CD4-positive, alpha-beta T cell treated with Interleukin-6 for 4 hours (primary cell): Measurements from ENCODE around the gene CLEC16A.
A peak's percentile ranks its signal among the peaks of the same experiment; 100 is the strongest.

ENCODE experiments used
- DNase-seq: peaks from one replicate; pipeline ENCODE4 v3.0.0-alpha.2; 2020; ENCODE audit warnings: mixed read lengths

The CLEC16A gene

GRCh38 chr16:11087691-11088073, 143.3 kb downstream of the CLEC16A start:
- DNase-seq: no peak

DNA sequence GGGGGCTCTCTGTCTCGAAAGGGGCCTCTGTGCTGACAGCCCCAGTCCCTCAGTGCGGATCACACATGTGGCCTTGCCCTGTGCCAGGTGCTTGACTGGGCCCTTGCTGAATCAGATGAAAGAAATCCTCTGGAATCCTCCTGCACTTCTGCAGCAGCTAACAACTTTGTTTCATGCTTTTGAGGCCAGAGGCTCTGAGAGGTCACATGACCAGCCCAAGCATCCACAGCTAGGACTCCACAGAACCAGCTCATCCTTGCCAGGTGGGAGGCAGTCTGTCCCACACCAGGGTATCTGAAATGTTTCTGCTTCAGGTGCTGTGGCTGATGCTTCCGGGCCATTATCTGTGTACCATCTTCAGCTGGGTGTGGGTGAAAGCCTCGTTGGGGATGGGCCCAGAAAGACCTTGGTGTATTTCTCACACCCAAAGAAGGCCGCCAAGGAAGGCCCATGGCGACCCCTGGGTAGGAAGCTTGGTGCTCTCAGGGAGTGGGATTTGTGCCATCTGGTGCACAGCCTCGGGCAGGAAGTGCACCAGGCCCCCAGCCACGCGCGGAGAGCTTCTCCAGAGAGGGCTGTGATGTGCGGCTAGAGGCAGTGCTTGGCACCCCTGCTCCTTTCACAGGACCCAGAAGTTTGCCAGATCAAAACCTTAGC, 143.8 kb downstream of the CLEC16A start:
- DNase-seq: peak; percentile 36

- DNase-seq: no peak
These were observed 144.5 kb downstream of the CLEC16A start for GRCh38 chr16:11088831-11089230.

DNA sequence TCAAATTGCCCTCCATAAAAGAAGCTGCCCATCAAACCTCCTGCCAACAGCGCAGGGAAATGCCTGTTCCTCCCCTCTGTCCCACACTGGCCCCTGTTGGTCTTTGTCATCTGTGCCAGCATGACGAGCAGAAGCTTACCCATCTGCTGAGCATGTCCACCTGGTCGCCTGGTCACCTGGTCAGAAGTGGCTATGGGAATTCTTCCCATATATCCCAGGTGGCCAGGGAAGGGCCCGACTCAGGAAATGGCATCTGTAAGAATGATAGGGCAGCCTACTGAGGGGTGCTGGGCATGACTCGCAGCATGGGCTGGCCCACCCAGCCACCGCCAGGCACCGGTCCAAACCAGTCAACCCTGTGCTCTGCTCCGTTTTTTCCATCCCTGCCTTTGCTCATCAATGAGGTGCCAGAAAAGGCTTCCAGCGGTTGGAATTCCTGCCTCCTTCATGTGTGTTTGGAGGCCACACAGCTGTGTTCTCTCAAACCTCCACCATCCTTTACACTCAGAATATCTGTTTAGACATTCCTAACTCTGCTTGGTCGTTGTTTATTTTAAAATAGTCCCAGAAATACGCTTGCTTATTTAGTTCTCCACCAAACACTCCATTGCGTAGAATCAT, 145.2 kb downstream of the CLEC16A start:
- DNase-seq: no peak

- DNase-seq: no peak
These were observed 145.9 kb downstream of the CLEC16A start for GRCh38 chr16:11090232-11090631.

- no peak for DNase-seq
These were observed 146.8 kb downstream of the CLEC16A start for GRCh38 chr16:11091021-11091785.

DNA sequence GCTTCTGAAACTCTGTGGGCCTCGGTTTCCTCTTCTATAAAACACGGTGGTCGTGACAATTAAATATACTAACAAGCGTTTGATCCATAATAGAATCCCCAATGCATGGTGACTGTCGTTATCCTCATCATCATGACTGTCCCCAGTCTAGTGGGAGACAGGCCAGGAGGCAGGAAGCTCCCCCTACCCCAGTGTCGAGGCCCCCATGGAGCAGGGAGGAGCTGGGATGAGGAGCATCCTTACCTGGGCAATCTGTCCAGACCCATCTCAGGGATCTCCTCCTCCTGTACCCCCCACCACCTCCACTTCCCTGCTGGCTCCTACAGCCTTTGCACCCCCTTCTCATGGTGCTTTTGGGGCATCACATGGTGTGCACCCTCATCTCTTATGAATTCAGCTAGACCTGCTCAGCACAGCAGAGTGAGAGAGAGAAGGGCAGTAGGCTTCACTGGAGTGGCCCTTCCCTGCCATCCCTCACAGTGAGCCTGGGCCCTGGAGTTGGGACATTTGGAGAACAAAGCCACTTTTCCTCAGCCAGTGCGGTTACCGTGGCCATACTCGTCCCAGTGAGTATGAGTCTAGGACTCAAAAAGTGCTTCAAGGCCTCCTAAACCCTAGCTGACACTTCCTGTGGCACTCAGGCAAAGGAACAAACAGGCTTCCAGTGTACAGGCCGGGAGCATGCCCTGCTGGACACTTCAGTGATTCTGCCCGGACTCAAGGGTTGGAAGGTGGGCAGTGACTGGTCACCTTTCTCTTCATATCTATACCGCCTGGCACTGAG, 148.6 kb downstream of the CLEC16A start:
- no peak for DNase-seq

- DNase-seq: no peak
These were observed 149.3 kb downstream of the CLEC16A start for GRCh38 chr16:11093572-11094074.

DNA sequence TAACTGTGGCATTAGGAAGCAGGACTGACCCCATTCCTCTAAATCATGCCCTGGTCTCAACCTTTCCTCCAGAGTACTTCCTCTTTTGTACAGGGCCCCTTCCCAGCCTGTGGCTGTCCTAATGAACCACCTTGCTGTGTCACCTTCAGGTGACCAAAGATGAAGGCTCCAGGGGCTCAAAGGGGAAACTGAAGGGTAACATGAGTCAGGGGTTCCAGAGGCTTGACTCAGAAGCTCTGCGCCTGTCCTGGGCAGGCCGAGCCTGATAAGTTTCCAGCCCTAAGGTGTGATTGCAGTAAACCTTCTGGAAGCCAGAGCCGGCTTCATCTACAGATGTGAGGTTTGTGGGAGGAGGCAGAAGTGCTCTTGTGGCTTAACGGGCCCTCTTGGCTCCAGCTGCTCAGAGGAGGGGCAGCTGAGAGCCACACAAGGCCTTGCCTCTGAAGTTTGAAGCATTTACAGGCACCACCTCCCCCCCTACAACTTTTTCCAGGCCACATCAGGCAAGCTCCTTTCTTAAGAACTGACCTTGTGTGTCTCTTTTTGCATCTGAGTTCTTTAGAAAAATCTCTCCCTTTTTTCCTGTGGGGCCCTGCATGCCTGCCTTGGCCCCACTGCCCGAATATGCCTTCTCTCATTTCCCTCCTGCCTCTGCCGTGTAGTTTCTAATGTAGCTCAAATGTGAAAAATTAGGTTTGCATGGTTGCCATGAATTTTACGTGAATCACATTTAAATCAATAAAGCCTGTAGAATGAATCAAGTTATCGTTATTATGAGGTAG, 149.9 kb downstream of the CLEC16A start:
- DNase-seq: peak; percentile 35

GRCh38 chr16:11094857-11095565, 150.6 kb downstream of the CLEC16A start:
- DNase-seq: no peak

GRCh38 chr16:11095935-11096334, 151.6 kb downstream of the CLEC16A start:
- DNase-seq: no peak

DNA sequence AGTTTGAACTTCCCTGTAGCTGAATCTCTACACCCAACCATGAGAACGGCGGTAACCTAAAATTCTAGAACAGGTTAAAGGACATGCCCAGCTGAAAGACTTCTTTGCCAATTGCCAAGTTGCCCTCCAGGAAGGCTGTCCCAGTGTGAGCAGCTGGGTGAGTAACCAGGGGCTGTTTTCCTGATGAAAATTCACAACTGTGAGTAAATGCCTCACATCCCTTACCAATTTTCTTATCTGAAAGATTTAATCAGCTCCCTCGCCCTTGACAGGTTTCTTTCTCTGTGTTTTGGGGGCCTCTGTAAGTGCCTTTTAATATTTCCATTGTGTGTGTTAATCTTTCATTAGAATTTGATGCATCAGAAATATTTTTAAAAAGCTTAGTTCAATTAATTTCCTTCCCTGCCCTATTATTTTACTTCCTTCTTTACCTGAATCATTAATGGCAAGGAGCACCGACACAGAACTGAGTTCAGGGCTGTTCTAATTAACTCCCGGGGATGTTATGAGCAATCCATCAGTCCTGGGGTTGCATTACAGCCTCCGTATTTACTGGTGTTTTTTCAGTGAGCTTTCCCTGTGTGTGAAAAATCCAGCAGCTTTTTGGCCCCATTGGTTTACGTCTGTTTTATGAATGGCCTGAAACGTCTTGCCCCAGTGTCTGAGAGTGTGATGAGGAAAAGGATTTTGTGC, 152.9 kb downstream of the CLEC16A start:
- no peak for DNase-seq

DNA sequence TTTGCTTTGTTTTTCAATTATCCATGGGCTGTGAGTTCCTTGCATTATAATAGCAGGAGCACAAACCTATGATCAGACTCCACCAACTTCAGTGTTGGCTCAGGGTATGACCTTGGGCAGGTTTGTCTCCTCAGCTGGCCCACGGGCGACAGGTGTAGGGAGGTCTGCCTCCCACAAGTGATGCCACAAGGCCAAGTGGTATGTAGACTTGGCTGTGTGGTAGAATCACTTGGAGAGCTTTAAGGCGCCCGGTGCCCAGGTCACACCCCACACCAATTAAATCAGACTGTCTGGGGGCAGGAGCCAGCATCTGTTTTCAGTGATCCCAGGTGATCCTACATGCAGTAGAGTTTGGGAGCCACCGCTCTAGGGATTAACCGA, 153.4 kb downstream of the CLEC16A start:
- DNase-seq: no peak

- DNase-seq: no peak
These were observed 154.4 kb downstream of the CLEC16A start for GRCh38 chr16:11098601-11099390.

DNA sequence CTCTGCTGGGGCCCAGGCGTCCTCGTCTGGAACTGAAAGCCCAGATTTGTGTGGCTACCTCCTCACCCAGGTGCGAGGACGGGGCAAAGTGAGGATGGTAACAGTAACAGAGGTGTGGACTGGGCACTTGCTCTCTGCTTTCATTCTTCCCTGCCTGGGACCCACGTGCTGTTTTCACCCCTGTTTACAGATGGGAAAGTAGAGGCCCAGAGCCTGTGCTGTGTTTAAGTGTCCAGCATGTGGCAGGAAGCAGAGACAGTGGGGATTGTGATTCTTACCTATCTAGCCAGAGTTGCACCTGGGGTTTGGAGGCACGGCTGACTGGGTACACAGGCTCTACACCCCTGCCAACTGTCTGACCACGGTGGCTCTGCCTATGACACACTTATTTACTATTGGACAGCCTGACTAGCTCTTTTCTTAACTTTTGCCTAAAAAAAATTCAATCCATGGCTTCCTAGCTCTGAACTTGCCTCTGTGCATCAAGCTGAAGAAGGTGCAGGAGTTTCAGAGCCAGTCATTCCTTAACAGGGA, 155.4 kb downstream of the CLEC16A start:
- DNase-seq: no peak

DNA sequence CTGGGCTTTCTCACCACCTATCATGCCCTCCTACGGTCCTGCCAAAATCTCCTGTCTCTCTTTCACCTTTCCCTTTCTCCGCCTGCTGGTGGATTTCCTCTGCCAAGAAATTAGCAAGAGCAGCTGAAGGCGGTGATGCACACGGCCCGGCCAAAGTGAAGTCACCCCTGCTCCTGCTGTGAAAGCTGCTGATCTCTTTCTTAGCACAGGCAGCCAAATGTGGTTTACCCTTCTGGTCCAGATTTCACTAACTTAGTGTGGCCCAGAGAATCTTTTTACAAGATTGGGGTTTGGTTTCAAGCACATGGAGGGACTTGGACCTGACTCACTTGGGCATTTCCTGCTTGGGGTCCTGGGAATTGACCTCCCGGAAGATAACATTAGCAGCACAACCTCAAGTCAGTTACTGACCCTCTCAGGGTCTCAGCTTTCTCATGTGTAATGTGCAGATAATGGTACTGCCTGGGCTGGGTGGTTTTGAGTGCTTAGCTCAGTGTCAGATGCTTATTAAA, 155.9 kb downstream of the CLEC16A start:
- no peak for DNase-seq

GRCh38 chr16:11101283-11101682, 156.9 kb downstream of the CLEC16A start:
- DNase-seq: no peak

- no peak for DNase-seq
These were observed 157.5 kb downstream of the CLEC16A start for GRCh38 chr16:11101695-11102522.

DNA sequence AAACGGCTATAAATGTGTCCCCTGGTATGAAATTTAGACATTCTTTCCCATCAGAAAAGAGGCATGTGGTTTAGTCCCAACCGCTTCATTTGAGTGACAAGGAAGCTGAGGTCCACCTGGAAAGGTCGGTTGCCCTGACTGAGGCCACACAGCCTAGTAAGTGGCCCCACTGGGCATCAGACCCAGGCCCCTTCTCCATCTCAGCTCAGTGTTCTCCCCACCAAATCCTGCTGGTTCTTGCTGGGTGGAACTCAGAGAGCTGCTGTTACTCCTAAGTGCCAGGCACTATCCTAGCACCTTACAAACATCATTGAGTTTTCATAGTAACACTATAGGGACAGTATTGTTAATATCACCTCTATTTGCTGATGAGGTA, 158.1 kb downstream of the CLEC16A start:
- no peak for DNase-seq
